BE2C (cell line): ENCODE measurements around the gene COX7A2L.

Experiments used
- DNase-seq: peaks from one replicate; pipeline ENCODE4 v3.0.0-alpha.2; 2020
- H3K27me3 ChIP-seq: fragments of 250-450 bp; sonication (Bioruptor Pico); 2 replicates; pipeline ENCODE4 v1.5.1; 2020; ENCODE audit warnings: mild to moderate bottlenecking
- H3K36me3 ChIP-seq: fragments of 250-450 bp; sonication (Bioruptor Pico); 2 replicates; pipeline ENCODE4 v1.5.1; 2020; ENCODE audit warnings: mild to moderate bottlenecking
- H3K4me1 ChIP-seq: fragments of 250-450 bp; sonication (Bioruptor Pico); 2 replicates; pipeline ENCODE4 v1.5.1; 2020
- H3K4me3 ChIP-seq: 2 replicates; pipeline ENCODE4 v1.5.1; 2011; ENCODE audit warnings: low read depth, low read length
- H3K9me3 ChIP-seq: fragments of 250-450 bp; sonication (Bioruptor Pico); 2 replicates; pipeline ENCODE4 v1.5.1; 2020
- CTCF ChIP-seq: IDR thresholded peaks from 2 replicates; pipeline ENCODE4 v1.5.1; 2012; ENCODE audit warnings: mild to moderate bottlenecking, low read depth, low read length

Gene COX7A2L

DNA sequence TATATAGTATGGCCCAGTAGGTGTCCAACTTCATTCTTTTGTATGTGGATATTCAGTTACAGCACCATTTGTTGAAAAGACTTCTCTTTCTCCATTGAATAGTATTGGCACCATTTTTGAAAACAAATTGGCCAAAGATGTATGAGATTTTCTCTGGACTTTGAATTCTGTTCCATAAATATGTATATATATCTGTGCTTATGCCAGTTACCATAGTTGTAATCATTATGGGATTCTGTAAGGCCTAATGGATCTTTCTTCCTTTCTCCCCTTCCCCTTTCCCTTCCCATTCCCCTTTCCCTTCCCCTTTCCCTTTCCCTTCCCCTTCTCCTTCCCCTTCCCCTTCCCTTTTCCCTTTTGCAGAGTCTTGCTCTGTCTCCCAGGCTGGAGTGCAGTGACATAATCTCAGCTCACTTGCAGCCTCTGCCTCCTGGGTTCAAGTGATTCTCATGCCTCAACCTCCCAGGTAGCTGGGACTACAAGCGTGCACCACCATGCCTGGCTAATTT, 51.0 kb downstream of the COX7A2L start:
- H3K4me1 ChIP-seq: no peaks in the 10 kb centered on the region; the same call in 1 of the 2 replicates
- no peaks in the 10 kb centered on the region for H3K27me3 ChIP-seq
- no peak for TF ChIP-seq CTCF
- peaks cover 34% of the 10 kb centered on the region for H3K36me3 ChIP-seq
- H3K9me3 ChIP-seq: no peaks in the 10 kb centered on the region
- H3K4me3 ChIP-seq: no peak overlapping the region
- DNase-seq: no peak

- no peaks in the 10 kb centered on the region for H3K27me3 ChIP-seq
These were observed 51.7 kb downstream of the COX7A2L start for GRCh38 chr2:42309366-42309765.

DNA sequence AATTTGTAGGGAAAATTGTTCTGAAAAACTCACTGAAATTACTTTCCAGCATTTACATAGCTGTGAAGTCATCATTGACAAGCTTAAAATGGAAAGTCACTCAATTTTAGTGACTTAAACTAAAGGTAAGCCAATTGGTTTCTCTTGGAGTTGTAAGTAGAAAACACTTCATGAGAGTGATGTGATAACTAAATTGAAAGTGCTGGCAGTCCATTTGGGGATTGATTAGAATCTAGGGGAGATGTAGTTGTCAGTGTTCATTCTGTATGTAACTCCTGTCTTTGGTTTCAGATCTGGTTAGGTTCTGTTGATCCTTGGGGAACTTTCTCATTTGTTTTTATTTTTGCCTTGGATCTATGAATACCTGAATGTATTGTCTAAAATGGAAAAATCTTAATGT, 53.8 kb downstream of the COX7A2L start:
- no peak overlapping the region for H3K4me3 ChIP-seq
- H3K36me3 ChIP-seq: peaks cover 61% of the 10 kb centered on the region
- TF ChIP-seq CTCF: no peak
- DNase-seq: no peak
- H3K27me3 ChIP-seq: no peaks in the 10 kb centered on the region
- H3K9me3 ChIP-seq: no peaks in the 10 kb centered on the region
- H3K4me1 ChIP-seq: no peaks in the 10 kb centered on the region; the same call in 1 of the 2 replicates

More at GRCh38 chr2:42309366-42309765, 51.7 kb downstream of the COX7A2L start:
- DNase-seq: no peak
- Histone ChIP-seq H3K4me1 (no peaks in the 10 kb centered on the region; the same call in 1 of the 2 replicates), H3K36me3 (peaks cover 41% of the 10 kb centered on the region), H3K9me3 (no peaks in the 10 kb centered on the region), H3K4me3 (no peak overlapping the region)
- TF ChIP-seq CTCF: no peak

GRCh38 chr2:42304059-42304713, 56.8 kb downstream of the COX7A2L start:
- Histone ChIP-seq H3K4me1 (no peaks in the 10 kb centered on the region; the same call in 1 of the 2 replicates), H3K9me3 (no peaks in the 10 kb centered on the region), H3K36me3 (peaks cover 84% of the 10 kb centered on the region), H3K4me3 (no peak overlapping the region), H3K27me3 (no peaks in the 10 kb centered on the region)
- DNase-seq: no peak
- TF ChIP-seq CTCF: no peak

GRCh38 chr2:42303252-42303651, 57.8 kb downstream of the COX7A2L start:
- TF ChIP-seq CTCF: no peak
- no peak for DNase-seq
- no peaks in the 10 kb centered on the region for H3K9me3 ChIP-seq
- no peaks in the 10 kb centered on the region; the same call in 1 of the 2 replicates for H3K4me1 ChIP-seq
- no peaks in the 10 kb centered on the region for H3K27me3 ChIP-seq
- no peak overlapping the region for H3K4me3 ChIP-seq
- H3K36me3 ChIP-seq: peaks cover 83% of the 10 kb centered on the region

DNA sequence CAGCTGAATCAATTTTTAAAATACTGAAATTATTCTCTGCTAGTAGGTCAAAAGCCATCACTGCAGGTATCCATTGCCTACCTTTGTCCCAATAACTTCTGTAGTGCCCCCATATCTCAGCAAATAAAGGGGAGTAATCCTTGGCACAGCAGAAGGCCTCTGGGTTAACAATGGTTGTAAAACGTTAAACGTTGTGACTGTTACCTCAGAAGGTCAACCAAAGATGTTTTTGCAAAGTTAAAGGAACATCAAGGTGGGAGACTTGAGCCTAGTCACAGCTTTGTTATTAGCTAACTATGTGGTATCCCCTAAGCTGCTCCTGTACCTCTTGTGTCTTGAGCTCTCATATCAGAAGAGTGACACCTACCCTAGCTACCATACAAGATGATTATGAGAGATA, 60.5 kb downstream of the COX7A2L start:
- H3K9me3 ChIP-seq: no peaks in the 10 kb centered on the region
- DNase-seq: no peak

More for the DNA sequence above, 60.5 kb downstream of the COX7A2L start:
- Histone ChIP-seq H3K36me3 (peaks cover 86% of the 10 kb centered on the region), H3K4me1 (no peaks in the 10 kb centered on the region), H3K4me3 (no peak overlapping the region), H3K27me3 (no peaks in the 10 kb centered on the region)
- no peak for TF ChIP-seq CTCF
